Hepatocyte (in vitro differentiated cells): ENCODE data around the gene AARSD1.

Experiments
- EZH2 ChIP-seq: fragments of 200-600 bp; sonication (generic); IDR thresholded peaks from 2 replicates; pipeline ENCODE4 v1.6.1; 2016; ENCODE audit warnings: antibody characterized with exemption, mild to moderate bottlenecking, borderline replicate concordance
- EZH2phosphoT487 ChIP-seq: fragments of 200-600 bp; sonication (generic); IDR thresholded peaks from one replicate; pipeline ENCODE4 v1.6.1; 2018; ENCODE audit warnings: antibody characterized with exemption, mild to moderate bottlenecking, low read depth, moderate library complexity; ENCODE audit not compliant: unreplicated experiment, severe bottlenecking
- TF ChIP-seq, protein P1 (sequence below): fragments of 200-600 bp; sonication (generic); IDR thresholded peaks from 2 replicates; pipeline ENCODE4 v1.5.1; 2016; ENCODE audit warnings: antibody characterized with exemption, mild to moderate bottlenecking; ENCODE audit not compliant: poor library complexity

DNA sequence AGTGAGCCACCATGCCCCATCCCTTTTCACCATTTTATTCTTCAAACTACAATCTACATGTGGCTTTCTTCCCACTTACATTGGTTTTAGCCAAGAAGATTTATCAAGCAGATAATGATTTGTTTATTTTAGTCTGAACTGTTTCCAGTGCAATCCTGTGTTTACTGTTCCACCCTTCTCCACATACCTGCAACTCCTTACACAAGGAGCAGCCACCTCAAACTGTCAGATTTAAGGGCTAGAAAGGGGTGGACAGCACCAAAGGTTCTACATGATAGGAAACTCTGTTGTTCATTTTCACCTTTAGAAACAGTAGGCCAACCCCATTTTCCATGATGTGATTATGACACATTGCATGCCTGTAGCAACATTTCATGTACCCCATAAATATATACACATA lies 18.0 kb upstream of the AARSD1 start:
- TF ChIP-seq, protein P1, sequence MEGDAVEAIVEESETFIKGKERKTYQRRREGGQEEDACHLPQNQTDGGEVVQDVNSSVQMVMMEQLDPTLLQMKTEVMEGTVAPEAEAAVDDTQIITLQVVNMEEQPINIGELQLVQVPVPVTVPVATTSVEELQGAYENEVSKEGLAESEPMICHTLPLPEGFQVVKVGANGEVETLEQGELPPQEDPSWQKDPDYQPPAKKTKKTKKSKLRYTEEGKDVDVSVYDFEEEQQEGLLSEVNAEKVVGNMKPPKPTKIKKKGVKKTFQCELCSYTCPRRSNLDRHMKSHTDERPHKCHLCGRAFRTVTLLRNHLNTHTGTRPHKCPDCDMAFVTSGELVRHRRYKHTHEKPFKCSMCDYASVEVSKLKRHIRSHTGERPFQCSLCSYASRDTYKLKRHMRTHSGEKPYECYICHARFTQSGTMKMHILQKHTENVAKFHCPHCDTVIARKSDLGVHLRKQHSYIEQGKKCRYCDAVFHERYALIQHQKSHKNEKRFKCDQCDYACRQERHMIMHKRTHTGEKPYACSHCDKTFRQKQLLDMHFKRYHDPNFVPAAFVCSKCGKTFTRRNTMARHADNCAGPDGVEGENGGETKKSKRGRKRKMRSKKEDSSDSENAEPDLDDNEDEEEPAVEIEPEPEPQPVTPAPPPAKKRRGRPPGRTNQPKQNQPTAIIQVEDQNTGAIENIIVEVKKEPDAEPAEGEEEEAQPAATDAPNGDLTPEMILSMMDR, result no peak
- TF ChIP-seq EZH2, result no peak
- no peak for TF ChIP-seq EZH2phosphoT487
